ENCODE data around the gene NMT2. TPM values are rescaled to one million over a fixed set of nuclear protein-coding genes. Genes with fewer than 3 reads are reported as not detected.

NMT2 gene
- total and polyA plus RNA-seq, 4 donors: 9.6 to 19.1 (median 17.0) TPM

- Histone ChIP-seq H3K9me3 (ENCODE audit: control insufficient read depth in 4 of 4, low read length in 3 of 4) (no peaks in the 10 kb centered on the region), H3K9ac (ENCODE audit: low read depth in 1 of 2, low read length in 2 of 2) (no peak overlapping the region), H3K4me3 (ENCODE audit: low read depth in 1 of 3, low read length in 3 of 3) (no peak overlapping the region), H3K36me3 (ENCODE audit: control insufficient read depth in 4 of 4, insufficient read depth in 3 of 4, low read depth in 1 of 4, low read length in 3 of 4) (peaks cover 9 to 29% (median 13%) of the 10 kb centered on the region in 4 donors), H3K27me3 (ENCODE audit: control insufficient read depth in 4 of 4, insufficient read depth in 4 of 4, low read length in 3 of 4) (no peaks in the 10 kb centered on the region), H3K4me1 (ENCODE audit: control insufficient read depth in 4 of 4, insufficient read depth in 4 of 4, low read length in 3 of 4) (no peaks in the 10 kb centered on the region), H3K27ac (ENCODE audit: low read depth in 1 of 2, low read length in 2 of 2) (no peak overlapping the region)
- 93% methylated on average over 5 of the region's 5 CpGs for WGBS
- TF ChIP-seq, protein P1, sequence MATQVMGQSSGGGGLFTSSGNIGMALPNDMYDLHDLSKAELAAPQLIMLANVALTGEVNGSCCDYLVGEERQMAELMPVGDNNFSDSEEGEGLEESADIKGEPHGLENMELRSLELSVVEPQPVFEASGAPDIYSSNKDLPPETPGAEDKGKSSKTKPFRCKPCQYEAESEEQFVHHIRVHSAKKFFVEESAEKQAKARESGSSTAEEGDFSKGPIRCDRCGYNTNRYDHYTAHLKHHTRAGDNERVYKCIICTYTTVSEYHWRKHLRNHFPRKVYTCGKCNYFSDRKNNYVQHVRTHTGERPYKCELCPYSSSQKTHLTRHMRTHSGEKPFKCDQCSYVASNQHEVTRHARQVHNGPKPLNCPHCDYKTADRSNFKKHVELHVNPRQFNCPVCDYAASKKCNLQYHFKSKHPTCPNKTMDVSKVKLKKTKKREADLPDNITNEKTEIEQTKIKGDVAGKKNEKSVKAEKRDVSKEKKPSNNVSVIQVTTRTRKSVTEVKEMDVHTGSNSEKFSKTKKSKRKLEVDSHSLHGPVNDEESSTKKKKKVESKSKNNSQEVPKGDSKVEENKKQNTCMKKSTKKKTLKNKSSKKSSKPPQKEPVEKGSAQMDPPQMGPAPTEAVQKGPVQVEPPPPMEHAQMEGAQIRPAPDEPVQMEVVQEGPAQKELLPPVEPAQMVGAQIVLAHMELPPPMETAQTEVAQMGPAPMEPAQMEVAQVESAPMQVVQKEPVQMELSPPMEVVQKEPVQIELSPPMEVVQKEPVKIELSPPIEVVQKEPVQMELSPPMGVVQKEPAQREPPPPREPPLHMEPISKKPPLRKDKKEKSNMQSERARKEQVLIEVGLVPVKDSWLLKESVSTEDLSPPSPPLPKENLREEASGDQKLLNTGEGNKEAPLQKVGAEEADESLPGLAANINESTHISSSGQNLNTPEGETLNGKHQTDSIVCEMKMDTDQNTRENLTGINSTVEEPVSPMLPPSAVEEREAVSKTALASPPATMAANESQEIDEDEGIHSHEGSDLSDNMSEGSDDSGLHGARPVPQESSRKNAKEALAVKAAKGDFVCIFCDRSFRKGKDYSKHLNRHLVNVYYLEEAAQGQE (IDR thresholded peaks at IDR 0.05): no peak
- TF ChIP-seq FOXA1 (IDR thresholded peaks at IDR 0.05) (no peak), GABPA (IDR thresholded peaks at IDR 0.05 in 1 of 2, conservative IDR thresholded peaks at IDR 0.05 in 1 of 2) (no peak), SP1 (IDR thresholded peaks at IDR 0.05) (no peak), RXRA (IDR thresholded peaks at IDR 0.05) (no peak), FOXA2 (IDR thresholded peaks at IDR 0.05) (no peak), ATF3 (IDR thresholded peaks at IDR 0.05) (no peak), HNF4A (conservative IDR thresholded peaks at IDR 0.05) (no peak), EGR1 (IDR thresholded peaks at IDR 0.05; ENCODE audit: low read depth in 2 of 2) (no peak), NR2F2 (IDR thresholded peaks at IDR 0.05) (no peak), YY1 (IDR thresholded peaks at IDR 0.05) (no peak)
- no peak for DNase-seq (ENCODE audit: low spot score)
These were observed 52.3 kb downstream of the NMT2 start for GRCh38 chr10:15116225-15116624.

DNA sequence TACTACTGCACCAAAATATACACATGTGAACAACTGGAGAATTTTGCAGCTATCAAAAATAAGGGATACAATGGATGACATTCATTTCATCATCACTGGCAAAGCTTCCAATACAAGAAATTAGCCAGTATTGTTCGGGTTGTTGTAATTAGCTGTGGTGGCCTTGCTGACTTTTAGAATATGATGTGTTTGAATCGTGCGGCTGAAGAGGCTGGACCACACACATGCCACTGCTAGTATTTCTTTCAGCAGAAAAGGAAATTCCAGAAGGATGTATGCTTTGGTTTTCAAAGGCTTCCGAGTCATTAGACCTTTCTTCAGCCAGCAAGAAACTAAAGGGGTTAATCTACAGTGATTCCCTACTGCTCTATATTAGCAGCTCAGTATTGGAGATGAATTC, 54.7 kb downstream of the NMT2 start:
- peaks cover 1 to 19% (median 10%) of the 10 kb centered on the region in 4 donors for H3K36me3 ChIP-seq (ENCODE audit: control insufficient read depth in 4 of 4, insufficient read depth in 3 of 4, low read depth in 1 of 4, low read length in 3 of 4)
- TF ChIP-seq RXRA (IDR thresholded peaks at IDR 0.05) (no peak), TAF1 (conservative IDR thresholded peaks at IDR 0.05) (no peak), YY1 (IDR thresholded peaks at IDR 0.05) (no peak)
- TF ChIP-seq, protein P2, sequence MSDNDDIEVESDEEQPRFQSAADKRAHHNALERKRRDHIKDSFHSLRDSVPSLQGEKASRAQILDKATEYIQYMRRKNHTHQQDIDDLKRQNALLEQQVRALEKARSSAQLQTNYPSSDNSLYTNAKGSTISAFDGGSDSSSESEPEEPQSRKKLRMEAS (IDR thresholded peaks at IDR 0.05): no peak
- no peak overlapping the region for H3K4me3 ChIP-seq (ENCODE audit: low read depth in 1 of 3, low read length in 3 of 3)
- no peak overlapping the region for H3K9ac ChIP-seq (ENCODE audit: low read depth in 1 of 2, low read length in 2 of 2)
- H3K9me3 ChIP-seq (ENCODE audit: control insufficient read depth in 4 of 4, low read length in 3 of 4): no peaks in the 10 kb centered on the region
- WGBS: 96% methylated on average over 4 of the region's 4 CpGs
- no peaks in the 10 kb centered on the region for H3K27me3 ChIP-seq (ENCODE audit: control insufficient read depth in 4 of 4, insufficient read depth in 4 of 4, low read length in 3 of 4)
- DNase-seq (ENCODE audit: low spot score): no peak
- H3K27ac ChIP-seq (ENCODE audit: low read depth in 1 of 2, low read length in 2 of 2): no peak overlapping the region
- H3K4me1 ChIP-seq (ENCODE audit: control insufficient read depth in 4 of 4, insufficient read depth in 4 of 4, low read length in 3 of 4): peaks cover 2 to 7% (median 5%) of the 10 kb centered on the region in 4 donors

- peaks cover 2 to 11% (median 8%) of the 10 kb centered on the region in 4 donors for H3K4me1 ChIP-seq (ENCODE audit: control insufficient read depth in 4 of 4, insufficient read depth in 4 of 4, low read length in 3 of 4)
- 97% methylated on average over 13 of the region's 13 CpGs for WGBS
- H3K9me3 ChIP-seq (ENCODE audit: control insufficient read depth in 4 of 4, low read length in 3 of 4): no peaks in the 10 kb centered on the region
- H3K9ac ChIP-seq (ENCODE audit: low read depth in 1 of 2, low read length in 2 of 2): no peak overlapping the region
- no peak for TF ChIP-seq RAD21 (IDR thresholded peaks at IDR 0.05)
- no peak for TF ChIP-seq HNF4G (IDR thresholded peaks at IDR 0.05)
- TF ChIP-seq FOXA1 (IDR thresholded peaks at IDR 0.05): no peak
- TF ChIP-seq EGR1 (IDR thresholded peaks at IDR 0.05; ENCODE audit: low read depth in 2 of 2): no peak
- TF ChIP-seq NR2F2 (IDR thresholded peaks at IDR 0.05): no peak
- TF ChIP-seq FOXA2 (IDR thresholded peaks at IDR 0.05): no peak
- no peak for TF ChIP-seq JUND (IDR thresholded peaks at IDR 0.05)
- TF ChIP-seq TAF1 (conservative IDR thresholded peaks at IDR 0.05): no peak
- TF ChIP-seq ZBTB33 (IDR thresholded peaks at IDR 0.05): no peak
- no peak for TF ChIP-seq SP1 (IDR thresholded peaks at IDR 0.05)
- peaks cover 0 to 15% (median 9%) of the 10 kb centered on the region in 4 donors for H3K36me3 ChIP-seq (ENCODE audit: control insufficient read depth in 4 of 4, insufficient read depth in 3 of 4, low read depth in 1 of 4, low read length in 3 of 4)
- no peak overlapping the region for H3K4me3 ChIP-seq (ENCODE audit: low read depth in 1 of 3, low read length in 3 of 3)
- H3K27ac ChIP-seq (ENCODE audit: low read depth in 1 of 2, low read length in 2 of 2): no peak overlapping the region
- DNase-seq (ENCODE audit: low spot score): no peak
- no peaks in the 10 kb centered on the region for H3K27me3 ChIP-seq (ENCODE audit: control insufficient read depth in 4 of 4, insufficient read depth in 4 of 4, low read length in 3 of 4)
These were observed 55.8 kb downstream of the NMT2 start for GRCh38 chr10:15112657-15113056.
